Astrocyte of the hippocampus (primary cell): ENCODE measurements around the gene MRPL36.
"Not testable (repeated sequence)": the region's sequence is repeated elsewhere in the genome, so short reads cannot be mapped to it uniquely, and the experiment has no call there.

Source experiments
- DNase-seq: peaks from one replicate; pipeline ENCODE4 v3.0.0; 2011; ENCODE audit warnings: low read depth, low spot score

MRPL36 gene

DNA sequence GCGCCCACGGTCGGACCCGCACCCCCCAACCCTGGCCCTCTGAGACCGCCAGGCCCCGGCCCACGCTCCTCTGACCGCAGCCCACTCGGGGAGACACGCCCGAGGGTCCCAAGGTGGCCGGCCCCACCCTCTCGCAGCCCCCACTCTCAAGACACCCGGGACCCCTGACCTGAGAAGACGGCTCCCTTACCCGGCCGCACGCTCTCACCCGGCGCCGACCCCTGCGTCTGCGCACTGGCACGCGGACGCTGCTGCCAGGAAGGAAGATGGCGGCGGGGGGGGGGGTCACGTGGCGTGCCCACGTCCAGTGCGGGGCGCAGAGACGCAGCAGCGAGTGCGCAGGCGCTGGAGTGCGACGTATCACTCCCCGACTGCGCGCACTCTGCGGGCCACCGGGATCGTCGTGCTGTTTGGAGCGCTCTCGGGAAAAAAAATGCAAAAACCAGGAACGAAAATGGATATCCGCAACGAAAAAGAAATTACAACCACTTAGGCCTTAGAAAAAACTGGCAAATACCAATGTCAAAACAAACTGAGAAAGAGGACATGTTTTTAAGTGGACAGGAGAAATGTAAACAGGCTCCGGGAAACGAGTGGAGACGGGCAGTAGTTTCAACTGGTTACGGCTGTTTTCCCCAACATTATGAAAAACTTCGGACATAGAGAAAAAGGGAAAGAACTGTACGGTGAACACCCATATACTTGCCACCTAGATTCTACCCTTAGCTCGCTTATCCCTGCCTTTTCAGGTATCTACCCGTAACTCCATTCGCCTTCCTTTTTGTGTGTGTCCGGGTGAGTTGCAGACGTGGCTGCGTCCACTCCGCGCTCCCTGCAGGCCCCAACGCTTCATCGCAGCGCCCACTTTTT is at the start of gene MRPL36:
MRPL36 (minus strand) TSS at position 236 of the 870 bp plus-strand sequence. CDS start 902 bp downstream, outside the sequence.
- peak; percentile 98 for DNase-seq

DNA sequence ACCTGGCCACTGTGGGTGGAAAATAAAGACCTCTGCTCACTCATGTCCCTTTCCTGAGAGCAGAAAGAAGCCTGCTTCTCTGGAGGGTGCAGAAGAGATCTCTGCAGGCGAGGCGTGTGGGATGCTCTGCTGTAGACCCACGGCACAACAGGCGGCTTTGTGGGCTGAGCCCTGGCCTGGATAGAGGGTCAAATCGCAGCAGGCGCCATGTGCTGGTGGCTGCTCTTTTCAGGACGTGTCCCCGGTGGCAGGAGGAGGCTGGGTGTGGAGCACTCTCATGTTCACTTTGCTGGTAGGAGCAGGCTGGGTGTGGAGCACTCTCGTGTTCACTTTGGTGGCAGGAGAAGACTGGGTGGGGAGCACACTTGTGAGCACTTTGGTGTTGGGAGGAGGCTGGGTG is 48.0 kb upstream of the MRPL36 start:
- DNase-seq = no peak

DNA sequence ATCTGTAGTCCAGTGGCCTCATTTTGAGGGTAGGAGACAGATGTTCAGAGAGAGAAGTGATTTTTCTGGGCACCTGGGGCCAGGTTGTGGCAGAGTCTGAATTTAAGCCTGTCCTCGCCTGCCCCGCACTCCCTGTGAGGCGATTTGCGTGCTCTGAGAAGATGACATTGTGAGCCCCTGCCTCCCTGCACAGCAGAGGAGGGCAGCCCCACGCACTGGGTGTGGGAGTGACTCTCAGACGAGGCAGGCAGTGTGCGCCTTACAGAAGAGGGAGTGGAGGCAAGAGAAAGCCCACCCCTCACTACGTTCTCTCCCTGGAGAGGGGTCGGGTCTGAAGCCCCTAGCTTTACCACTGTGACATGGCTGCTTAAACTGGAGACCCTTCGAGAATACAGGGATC is 47.4 kb upstream of the MRPL36 start:
- no peak for DNase-seq

DNA sequence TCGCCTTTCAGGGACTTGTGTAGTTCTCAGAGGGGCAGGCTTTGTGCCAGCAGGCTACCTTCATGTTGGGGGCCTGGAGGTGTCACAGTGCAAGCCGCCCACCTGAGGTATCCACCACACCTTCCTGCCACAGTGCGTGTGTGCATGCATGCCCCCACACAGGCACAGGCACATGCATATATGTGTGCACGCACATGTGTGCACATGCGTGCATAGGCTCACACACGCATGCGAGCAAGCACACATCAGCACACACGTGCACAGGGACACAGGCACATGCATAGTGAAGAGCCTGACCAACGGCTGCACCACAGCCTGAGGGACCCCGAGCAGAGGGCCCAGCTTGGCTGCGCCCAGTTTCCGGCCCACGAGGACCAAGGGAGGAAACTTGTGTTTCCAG is 46.9 kb upstream of the MRPL36 start:
- no peak for DNase-seq

GRCh38 chr5:1845696-1846095 is 46.1 kb upstream of the MRPL36 start:
- no peak for DNase-seq

- no peak for DNase-seq
Observed at GRCh38 chr5:1844708-1845436, 45.2 kb upstream of the MRPL36 start.

GRCh38 chr5:1843761-1844160 is 44.1 kb upstream of the MRPL36 start:
- not testable (repeated sequence) for DNase-seq

- DNase-seq = no peak
Observed at GRCh38 chr5:1842004-1842819, 42.6 kb upstream of the MRPL36 start.

DNA sequence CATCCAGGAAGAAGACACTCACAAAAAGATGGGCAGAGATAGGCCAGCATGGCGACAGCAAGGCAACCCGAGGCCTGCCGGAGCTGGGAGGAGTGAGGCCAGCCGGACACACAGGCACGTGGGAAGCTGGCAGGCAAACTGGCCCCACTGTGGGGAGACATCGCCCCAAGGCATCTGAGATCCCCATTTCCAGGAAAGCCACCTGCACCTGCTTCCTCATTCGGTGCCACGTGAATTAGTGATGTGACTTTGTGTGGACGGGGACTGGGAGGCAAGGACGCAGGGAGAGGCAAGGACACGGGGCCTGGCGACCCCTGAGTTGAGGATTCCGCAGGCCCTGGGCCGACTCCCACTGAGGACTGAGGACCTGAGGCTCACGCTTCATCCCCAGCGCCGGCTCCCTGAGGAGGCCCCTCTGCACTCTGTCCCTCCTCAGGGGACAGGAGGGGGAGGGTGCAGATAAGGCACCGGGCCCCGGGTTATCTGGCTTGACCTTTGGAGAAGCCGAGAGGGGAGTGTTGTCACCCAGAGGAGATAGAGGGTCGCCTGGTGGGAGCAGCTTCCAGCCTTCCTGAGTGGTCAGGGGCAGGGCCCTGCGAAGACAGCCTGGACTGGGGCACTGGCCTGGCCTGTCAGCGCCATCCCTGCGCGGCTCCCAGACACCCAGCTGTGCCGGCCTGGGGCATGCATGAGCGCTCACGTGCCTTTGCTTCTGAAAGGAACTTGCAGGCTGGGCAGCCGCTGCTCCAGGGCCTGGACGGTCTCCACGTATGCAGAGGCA is 41.3 kb upstream of the MRPL36 start:
- DNase-seq = no peak

DNA sequence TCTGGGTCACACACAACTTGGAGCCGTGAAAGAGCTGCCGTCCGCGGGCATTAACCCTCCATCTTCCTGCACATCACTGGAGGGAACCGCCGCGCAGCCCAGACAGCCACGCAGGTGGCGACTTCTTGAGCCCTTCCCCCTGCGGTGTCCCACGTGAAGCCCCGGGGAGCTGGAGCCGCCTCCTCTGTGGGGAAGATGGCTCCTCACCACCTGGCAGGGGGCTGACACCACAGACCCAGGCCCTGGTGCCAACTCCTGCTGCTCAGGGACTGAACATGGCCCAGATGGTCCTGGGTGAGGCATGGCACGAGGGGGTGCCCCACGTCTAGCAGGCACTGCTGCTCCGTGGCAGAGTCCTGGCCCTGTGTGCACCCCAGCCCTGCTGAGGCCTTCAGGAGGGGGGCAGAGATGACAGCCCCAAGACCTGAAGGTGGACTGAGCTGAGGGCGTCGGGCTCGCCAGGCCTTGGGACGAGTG is 40.5 kb upstream of the MRPL36 start:
- DNase-seq = no peak

DNA sequence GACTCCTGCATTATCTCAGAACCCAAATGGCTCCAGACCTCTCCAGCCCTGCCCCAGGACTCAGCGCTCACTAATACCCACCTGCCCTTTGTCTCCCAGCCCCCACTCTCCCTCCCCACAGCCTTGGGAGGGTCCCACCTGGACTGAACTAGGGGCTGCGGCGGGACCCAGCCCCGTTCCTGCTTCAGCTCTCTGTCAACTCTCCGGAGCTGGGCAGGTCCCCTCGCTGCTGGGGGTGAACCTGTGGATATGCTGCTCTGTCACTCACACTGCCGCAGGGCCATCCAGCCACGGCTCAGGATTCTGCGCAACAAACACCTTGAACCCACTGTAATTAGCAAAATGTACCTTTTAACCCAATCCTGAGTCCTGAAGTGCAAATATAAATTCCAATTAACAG is 38.4 kb upstream of the MRPL36 start:
- DNase-seq = no peak

GRCh38 chr5:1836891-1837880 is 37.5 kb upstream of the MRPL36 start:
- DNase-seq = no peak

GRCh38 chr5:1836176-1836890 is 36.7 kb upstream of the MRPL36 start:
- DNase-seq = no peak

GRCh38 chr5:1835431-1835830 is 35.8 kb upstream of the MRPL36 start:
- no peak for DNase-seq

DNA sequence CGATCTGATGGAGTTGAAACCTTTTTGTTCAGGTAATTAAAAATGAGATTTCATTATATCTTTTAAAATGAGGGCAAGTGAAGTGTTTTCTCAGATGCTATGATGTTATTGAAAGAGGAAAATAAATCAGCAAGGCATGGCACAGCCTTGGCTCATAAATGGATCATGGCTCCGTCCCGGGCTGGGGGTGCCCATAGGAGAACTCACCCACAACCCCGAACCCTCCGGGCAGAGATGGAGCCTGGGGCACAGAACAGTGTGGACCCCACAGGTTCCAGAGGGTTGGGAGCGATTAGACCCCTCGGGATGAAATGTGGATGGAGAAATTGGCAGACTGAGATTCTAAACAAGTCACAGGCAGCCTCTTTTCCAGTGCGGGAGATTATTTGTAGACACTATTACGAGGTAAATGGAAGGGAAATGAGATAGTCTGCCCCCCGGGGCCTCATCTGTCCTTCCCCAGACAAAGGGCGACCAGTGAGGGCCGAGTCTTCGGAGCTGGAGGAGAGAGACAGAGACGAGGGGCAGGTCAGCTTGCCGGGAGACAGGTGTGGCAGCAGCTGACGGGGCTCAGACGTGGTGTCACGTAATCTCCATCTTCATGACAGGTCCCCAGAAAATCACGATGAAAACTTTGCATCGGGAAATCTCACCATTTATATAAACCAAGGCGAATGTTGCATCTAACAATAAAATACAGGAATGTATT is 35.2 kb upstream of the MRPL36 start:
- no peak for DNase-seq

GRCh38 chr5:1834022-1834551 is 34.5 kb upstream of the MRPL36 start:
- DNase-seq = no peak

- no peak for DNase-seq
Observed at GRCh38 chr5:1833264-1834021, 33.8 kb upstream of the MRPL36 start.
